HG02840 (cell line): Measurements from ENCODE around the gene TRIM5.
"Not testable (repeated sequence)": the region's sequence is repeated elsewhere in the genome, so short reads cannot be mapped to it uniquely, and the experiment has no call there.

Experiments
- ATAC-seq: cut with Tn5 transposase; IDR thresholded peaks from one replicate; pipeline ENCODE4 v1.9.1; 2021; ENCODE audit warnings: mild to moderate bottlenecking, moderate library complexity, moderate number of reproducible peaks; ENCODE audit not compliant: unreplicated experiment, low FRiP score

The TRIM5 gene, protein sequence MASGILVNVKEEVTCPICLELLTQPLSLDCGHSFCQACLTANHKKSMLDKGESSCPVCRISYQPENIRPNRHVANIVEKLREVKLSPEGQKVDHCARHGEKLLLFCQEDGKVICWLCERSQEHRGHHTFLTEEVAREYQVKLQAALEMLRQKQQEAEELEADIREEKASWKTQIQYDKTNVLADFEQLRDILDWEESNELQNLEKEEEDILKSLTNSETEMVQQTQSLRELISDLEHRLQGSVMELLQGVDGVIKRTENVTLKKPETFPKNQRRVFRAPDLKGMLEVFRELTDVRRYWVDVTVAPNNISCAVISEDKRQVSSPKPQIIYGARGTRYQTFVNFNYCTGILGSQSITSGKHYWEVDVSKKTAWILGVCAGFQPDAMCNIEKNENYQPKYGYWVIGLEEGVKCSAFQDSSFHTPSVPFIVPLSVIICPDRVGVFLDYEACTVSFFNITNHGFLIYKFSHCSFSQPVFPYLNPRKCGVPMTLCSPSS

GRCh38 chr11:5684646-5685362 lies at the start of gene TRIM5:
Gene TRIM5 (minus strand): TSS chr11:5685074. CDS start chr11:5680177, 4,897 bp downstream.
- peak; percentile 72 for ATAC-seq

DNA sequence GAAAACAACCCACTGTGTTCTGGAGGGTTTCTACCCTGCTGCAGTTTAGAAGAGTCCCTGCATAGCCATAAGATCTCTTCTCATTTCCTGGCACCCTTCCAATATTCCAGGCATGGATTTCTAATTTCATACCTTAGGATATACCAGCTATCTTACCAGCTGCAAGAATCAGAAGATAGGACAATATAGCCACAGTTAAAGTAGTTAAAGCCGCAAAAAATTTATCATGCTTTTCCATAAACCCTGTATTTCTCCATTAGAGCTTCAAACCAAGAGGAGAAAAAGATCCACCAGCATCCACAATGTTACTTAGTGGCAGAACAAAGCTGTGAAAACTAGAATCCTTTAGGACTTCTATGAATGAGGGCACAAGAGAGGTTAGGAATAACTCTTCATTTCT lies 42.8 kb upstream of the TRIM5 start:
- no peak for ATAC-seq

DNA sequence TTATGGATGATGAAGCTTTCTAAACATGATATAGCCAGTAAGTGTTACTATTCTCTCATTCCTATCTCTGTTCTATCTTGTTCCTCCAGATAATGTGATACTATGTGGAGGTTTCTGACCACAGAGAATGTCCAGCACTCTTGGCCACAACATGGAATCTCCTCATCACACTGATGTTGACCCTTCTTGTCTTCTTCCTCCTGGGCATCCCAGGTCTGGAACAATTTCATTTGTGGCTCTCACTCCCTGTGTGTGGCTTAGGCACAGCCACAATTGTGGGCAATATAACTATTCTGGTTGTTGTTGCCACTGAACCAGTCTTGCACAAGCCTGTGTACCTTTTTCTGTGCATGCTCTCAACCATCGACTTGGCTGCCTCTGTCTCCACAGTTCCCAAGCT lies 41.5 kb upstream of the TRIM5 start:
- ATAC-seq = no peak

DNA sequence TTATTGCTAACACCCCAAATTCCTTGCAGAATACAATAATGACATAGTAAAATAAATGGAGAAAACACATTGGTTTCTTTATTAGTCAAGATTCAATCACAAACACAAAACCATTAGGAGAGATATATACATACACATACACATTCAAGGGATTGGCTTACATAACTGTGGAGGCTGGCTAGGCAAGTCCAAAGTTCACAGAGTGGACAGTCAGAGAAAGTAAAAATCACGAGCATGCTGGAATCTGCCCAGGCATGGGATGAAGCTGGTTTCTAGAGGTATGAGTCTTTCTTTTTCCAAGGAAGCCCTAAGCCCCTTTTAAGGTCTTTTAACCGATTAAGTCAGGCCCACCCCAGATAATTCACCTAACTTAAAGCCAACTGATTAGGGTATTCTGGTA lies 37.7 kb upstream of the TRIM5 start:
- no peak for ATAC-seq

- ATAC-seq = no peak
Measured at GRCh38 chr11:5719703-5720495, 35.0 kb upstream of the TRIM5 start.

DNA sequence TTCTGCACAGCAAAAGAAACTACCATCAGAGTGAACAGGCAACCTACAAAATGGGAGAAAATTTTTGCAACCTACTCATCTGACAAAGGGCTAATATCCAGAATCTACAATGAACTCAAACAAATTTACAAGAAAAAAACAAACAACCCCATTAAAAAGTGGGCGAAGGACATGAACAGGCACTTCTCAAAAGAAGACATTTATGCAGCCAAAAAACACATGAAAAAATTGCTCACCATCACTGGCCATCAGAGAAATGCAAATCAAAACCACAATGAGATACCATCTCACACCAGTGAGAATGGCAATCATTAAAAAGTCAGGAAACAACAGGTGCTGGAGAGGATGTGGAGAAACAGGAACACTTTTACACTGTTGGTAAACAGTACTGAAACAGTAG lies 31.6 kb upstream of the TRIM5 start:
- not testable (repeated sequence) for ATAC-seq

DNA sequence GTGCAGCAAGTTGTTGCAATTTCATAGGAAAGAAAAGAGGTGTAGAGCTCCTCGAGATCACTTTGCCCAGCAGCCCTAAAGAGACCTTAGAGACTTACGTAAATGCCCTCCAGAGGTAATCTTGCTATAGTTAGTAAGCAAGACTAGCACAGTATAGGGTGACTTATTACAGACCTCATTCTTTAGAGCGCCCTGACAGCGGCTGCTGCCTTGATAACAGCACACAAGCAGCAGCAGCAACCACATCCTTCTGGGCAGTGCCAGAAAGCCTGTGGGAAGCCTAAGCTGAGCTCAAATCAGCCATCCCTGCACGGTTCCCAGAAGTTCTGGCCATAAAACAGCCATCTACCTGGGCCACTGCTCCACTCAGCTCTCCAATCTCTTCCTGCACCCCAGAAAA lies 28.8 kb upstream of the TRIM5 start:
- ATAC-seq = no peak

DNA sequence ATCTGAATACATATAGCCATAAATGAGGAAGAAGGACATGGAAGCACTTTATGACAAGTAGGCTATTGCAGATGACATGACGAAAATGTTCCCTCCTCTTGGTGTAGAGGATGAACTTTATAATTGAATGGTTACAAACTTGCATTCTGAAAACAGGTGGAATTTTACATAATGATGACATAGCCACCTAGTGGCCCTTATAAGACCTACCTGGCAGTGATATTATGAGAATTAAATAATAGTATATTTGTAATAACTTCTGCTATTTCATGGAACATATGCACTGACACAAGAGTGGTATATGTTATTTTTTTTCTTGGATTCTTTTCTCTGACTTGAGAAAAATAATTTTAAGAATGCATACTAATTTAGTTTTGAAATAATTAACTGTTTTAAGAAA lies 27.6 kb upstream of the TRIM5 start:
- ATAC-seq = no peak

GRCh38 chr11:5705688-5706087 lies 20.8 kb upstream of the TRIM5 start:
- ATAC-seq = no peak

DNA sequence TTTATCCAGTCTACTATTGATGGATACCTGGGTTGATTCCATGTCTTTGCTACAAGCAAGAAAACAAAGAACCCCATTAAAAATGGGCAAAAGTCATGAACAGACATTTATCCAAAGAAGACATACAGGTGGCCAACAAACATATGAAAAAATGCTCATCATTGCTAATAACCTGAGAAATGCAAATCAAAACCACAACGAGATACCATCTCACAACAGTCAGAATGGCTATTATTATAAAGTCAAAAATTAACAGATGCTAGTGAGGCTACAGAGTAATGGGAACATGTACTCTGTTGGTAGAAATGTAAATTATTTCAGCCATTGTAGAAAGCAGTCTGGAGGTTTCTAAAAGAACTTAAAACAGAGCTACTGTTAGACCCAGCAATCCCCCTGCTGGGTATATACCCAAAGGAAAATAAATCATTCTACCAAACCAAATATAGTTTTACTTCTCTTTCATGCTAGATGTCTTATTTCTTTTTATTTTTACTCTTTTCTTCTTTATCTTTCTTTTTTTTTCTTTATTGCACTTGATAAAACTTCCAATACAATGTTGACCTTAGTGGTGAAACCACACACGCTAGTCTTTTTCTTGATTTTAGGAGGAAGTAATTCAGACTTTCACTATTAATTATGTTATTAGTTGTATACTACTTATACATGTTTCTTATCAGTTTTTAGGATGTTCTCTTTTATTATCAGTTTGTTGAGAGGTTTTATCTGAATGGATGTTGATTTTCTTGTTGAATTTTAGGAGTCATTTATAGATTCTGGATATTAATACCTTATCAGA lies 19.1 kb upstream of the TRIM5 start:
- ATAC-seq = peak; percentile 88

DNA sequence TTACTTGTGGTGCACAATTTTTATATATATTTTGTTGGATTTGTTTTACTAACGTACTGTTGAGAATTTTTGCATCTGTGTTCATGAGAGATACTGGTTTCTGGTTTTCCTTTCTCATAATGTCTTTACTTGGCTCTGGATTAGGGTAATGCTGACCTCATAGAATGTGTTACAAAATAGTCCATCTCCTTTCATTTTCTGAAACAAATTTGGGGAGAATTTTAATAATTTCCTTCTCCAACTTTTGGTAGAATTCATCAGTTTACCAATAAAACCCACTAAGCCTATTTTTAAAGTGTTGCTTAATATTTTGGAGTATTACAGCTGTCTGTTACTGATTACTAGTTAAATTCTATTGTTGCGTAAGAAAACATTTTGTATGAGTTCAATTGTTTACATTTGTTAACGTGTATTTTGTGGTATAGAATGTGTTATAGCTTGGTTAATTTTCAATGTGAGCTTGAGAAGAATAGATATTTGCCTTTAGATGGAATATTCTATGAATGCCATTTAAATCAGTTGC lies 16.2 kb upstream of the TRIM5 start:
- ATAC-seq = no peak

GRCh38 chr11:5700421-5701054 lies 15.7 kb upstream of the TRIM5 start:
- no peak for ATAC-seq

GRCh38 chr11:5698281-5698680 lies 13.4 kb upstream of the TRIM5 start:
- no peak for ATAC-seq

DNA sequence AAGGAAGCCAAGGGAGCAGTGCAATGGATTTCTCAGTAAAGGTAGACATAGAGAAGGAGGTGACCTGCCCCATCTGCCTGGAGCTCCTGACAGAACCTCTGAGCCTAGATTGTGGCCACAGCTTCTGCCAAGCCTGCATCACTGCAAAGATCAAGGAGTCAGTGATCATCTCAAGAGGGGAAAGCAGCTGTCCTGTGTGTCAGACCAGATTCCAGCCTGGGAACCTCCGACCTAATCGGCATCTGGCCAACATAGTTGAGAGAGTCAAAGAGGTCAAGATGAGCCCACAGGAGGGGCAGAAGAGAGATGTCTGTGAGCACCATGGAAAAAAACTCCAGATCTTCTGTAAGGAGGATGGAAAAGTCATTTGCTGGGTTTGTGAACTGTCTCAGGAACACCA lies 11.3 kb upstream of the TRIM5 start:
- ATAC-seq = no peak

DNA sequence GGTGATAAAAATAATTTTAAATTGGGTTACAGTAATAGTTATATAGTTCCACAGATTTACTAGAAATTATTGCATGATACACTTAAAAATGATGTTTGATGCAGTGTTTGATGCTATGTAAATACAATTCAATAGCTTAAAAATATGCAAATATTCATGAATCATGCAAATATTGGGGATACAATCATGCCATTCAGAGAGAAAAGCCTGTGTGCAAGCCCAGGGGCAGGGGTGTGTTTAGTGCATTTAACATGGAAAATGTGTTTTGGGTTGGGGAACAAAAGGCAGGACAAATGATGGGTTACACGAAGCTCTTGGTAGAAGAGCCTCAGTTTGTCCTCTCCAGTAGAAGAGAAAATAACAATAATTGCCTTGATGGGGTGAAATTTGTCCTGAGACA lies 10.7 kb upstream of the TRIM5 start:
- no peak for ATAC-seq

DNA sequence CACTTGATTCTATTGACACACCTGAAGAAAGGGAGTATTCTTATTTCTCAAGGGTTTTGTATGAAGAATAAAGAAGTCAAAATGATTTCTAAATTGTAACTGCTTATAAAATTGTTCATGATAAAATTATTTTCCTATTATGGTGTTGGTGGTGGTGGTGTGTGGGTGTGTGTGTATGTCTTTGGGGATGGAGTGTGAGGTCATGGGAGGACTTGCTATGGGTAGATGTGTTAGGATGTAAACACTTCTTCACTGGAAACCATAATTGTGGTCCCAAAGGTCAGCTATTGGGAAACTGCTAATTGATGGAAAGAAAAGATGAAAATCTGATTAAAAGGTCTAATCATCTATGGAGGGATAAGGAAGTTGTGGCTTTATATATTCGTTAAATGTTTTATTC lies 9.8 kb upstream of the TRIM5 start:
- ATAC-seq = no peak

DNA sequence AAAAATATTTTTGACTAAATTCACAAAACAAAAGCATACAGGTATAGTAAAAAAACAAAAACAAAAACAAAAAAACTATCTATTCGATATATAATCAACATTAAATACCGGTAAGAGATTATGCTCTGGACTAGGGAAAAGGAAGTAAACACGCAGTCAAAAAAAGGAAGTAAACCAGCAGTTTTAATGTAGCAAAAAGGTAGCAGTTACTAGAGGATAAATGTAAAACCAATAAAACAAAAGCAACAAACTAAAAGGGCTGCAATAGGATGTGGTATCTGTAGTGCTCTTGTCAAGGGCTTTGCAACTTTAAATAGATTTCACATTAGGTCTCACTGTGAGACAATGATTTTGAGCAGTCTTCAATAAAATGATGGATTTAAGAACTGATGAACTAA lies 7.1 kb upstream of the TRIM5 start:
- ATAC-seq = no peak

DNA sequence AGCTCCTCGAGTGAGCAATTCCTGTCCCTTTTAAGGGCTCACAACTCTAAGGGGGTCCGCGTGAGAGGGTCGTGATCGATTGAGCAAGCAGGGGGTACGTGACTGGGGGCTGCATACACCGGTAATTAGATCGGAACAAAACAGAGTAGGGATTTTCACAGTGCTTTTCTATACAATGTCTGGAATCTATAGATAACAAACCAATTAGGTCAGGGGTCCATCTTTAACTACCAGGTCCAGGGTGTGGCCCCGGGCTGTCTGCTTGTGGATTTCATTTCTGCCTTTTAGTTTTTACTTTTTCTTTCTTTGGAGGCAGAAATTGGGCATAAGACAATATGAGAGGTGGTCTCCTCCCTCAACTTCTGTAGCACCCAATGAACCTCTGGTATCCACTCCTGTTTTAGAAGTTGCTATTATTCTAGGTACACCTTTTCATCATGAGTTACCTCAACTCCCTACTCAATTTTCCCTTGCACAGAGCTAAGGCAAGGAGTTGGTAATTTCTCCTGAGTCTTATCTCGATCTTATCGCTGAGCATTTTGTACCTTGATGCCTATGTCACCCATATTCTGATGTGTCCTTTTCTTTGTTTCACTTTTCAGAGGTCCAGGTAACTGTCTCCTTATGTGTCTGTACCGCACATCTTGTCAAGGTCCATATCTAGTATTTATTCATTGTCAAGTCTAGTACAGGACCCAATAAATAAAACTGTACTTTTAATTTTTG lies 6.5 kb upstream of the TRIM5 start:
- ATAC-seq = not testable (repeated sequence)

GRCh38 chr11:5690736-5691135 lies 5.9 kb upstream of the TRIM5 start:
- no peak for ATAC-seq
